GM12878 (cell line): Measurements from ENCODE around the gene VPS52. TPM values are rescaled to one million over a fixed set of nuclear protein-coding genes. Genes with fewer than 3 reads are reported as not detected.

ENCODE experiments used
- ATF7 ChIP-seq: fragments of 450-650 bp; IDR thresholded peaks from 2 replicates; pipeline ENCODE4 v1.6.1; 2016; ENCODE audit warnings: low read depth, mild to moderate bottlenecking
- HCFC1 ChIP-seq: fragments of 150-350 bp; IDR thresholded peaks from 2 replicates; pipeline ENCODE4 v1.6.1; 2014; ENCODE audit warnings: low read length
- HDGF ChIP-seq: fragments of 450-650 bp; IDR thresholded peaks from 2 replicates; pipeline ENCODE4 v1.6.1; 2016; ENCODE audit warnings: antibody characterized with exemption
- KAT2A ChIP-seq: conservative IDR thresholded peaks from 2 replicates; pipeline ENCODE4 v1.6.1; 2011; ENCODE audit warnings: low read depth, low read length; ENCODE audit not compliant: control insufficient read depth
- NFYB ChIP-seq: IDR thresholded peaks from 2 replicates; pipeline ENCODE4 v1.6.1; 2011; ENCODE audit warnings: low read depth, mild to moderate bottlenecking, low read length, improper control_type of control experiment, moderate library complexity; ENCODE audit not compliant: insufficient read depth
- POLR2A ChIP-seq: IDR thresholded peaks from 2 replicates; pipeline ENCODE4 v1.6.1; 2011; ENCODE audit warnings: low read depth, mild to moderate bottlenecking, low read length
- RB1 ChIP-seq: fragments of 450-650 bp; formaldehyde crosslinking; IDR thresholded peaks from 2 replicates; pipeline ENCODE4 v1.6.1; 2017; ENCODE audit warnings: mild to moderate bottlenecking, borderline replicate concordance
- SUPT20H ChIP-seq: IDR thresholded peaks from 2 replicates; pipeline ENCODE4 v1.6.1; 2011; ENCODE audit warnings: low read depth, mild to moderate bottlenecking, low read length, moderate library complexity, borderline replicate concordance; ENCODE audit not compliant: control insufficient read depth
- TBL1XR1 ChIP-seq: IDR thresholded peaks from 2 replicates; pipeline ENCODE4 v1.6.1; 2012; ENCODE audit warnings: low read depth, low read length, improper control_type of control experiment
- TCF12 ChIP-seq: IDR thresholded peaks from 2 replicates; pipeline ENCODE4 v1.6.1; 2011; ENCODE audit warnings: low read depth, mild to moderate bottlenecking, low read length
- TCF7 ChIP-seq: IDR thresholded peaks from 2 replicates; pipeline ENCODE4 v1.6.1; 2014; ENCODE audit warnings: antibody characterized with exemption, borderline replicate concordance
- polyA plus RNA-seq, 11 experiments: library from polyadenylated mRNA; depleted of rRNA in 4 of 11; unstranded in 6 of 11; stranded (reverse) in 5 of 11; fragments of >200 nt; fragmentation: Nextera tagmentation in 4 of 11; fragmentation: Illumina TruSeq in 1 of 11; extraction: Ambion mirVana in 4 of 11; extraction: Trizol in 1 of 11; gene quantifications; 1 replicate in 1 of 11; 2 replicates in 10 of 11; pipeline versions ENCODE4 v1.2.1 to v1.2.3, GENCODE V29; 2011 to 2016; ENCODE audit warnings: inconsistent platforms in 2 of 11, missing spikeins in 2 of 11, low read depth in 1 of 11
- total RNA-seq, 4 experiments: library from RNA; depleted of rRNA in 3 of 4; stranded (reverse); fragments of >200 nt in 3 of 4; fragmentation: Illumina TruSeq in 1 of 4; extraction: Trizol in 1 of 4; gene quantifications; 2 replicates each; pipeline versions ENCODE4 v1.2.1 to v1.2.3, GENCODE V29; 2013 to 2021
- TF ChIP-seq, protein P1 (sequence below): fragments of 450-650 bp; formaldehyde crosslinking; IDR thresholded peaks from 2 replicates; pipeline ENCODE4 v1.4.0; 2022; ENCODE audit warnings: mild to moderate bottlenecking, moderate library complexity
- TF ChIP-seq, protein P2 (sequence below): fragments of 450-650 bp; IDR thresholded peaks from 2 replicates; pipeline ENCODE4 v1.6.1; 2017; ENCODE audit warnings: mild to moderate bottlenecking, low read depth, inconsistent platforms; ENCODE audit not compliant: poor library complexity, severe bottlenecking
- TF ChIP-seq, protein P3 (sequence below): fragments of 450-650 bp; IDR thresholded peaks from 2 replicates; pipeline ENCODE4 v1.6.1; 2014; ENCODE audit warnings: mild to moderate bottlenecking
- TF ChIP-seq, protein P4 (sequence below): fragments of 450-650 bp; IDR thresholded peaks from 2 replicates; pipeline ENCODE4 v1.6.1; 2017; ENCODE audit warnings: antibody characterized with exemption, mild to moderate bottlenecking, moderate library complexity
- TF ChIP-seq, protein P5 (sequence below): fragments of 450-650 bp; IDR thresholded peaks from 2 replicates; pipeline ENCODE4 v1.6.1; 2018; ENCODE audit warnings: mild to moderate bottlenecking, low read depth, moderate library complexity; ENCODE audit not compliant: partially characterized antibody

VPS52 gene
- total and polyA plus RNA-seq, 10 of the 15 experiments (the other 5 are each of a cell fraction or from before 2014, with no cell fraction given), result 11.3 to 52.7 (median 36.7) TPM

DNA sequence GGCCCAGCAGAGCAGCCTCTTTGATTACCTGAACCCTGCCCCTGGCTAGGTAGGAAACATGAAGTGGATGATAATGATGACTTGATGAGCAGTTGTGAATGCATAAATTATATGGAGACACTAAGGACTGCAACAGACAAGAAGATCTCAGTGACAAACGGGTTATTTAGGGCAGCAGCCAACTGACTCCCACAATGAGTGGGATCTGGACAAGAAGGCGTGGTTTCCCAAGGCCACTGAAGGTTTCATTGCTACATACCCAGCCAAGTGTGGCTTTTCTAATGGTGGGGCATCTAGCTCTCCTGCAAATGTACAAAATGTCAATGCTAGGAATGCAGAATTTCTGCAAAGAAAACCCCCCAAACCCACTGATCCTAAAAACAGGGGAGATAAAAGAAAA lies 33.9 kb downstream of the VPS52 start (continued):
- TF ChIP-seq, protein P1, sequence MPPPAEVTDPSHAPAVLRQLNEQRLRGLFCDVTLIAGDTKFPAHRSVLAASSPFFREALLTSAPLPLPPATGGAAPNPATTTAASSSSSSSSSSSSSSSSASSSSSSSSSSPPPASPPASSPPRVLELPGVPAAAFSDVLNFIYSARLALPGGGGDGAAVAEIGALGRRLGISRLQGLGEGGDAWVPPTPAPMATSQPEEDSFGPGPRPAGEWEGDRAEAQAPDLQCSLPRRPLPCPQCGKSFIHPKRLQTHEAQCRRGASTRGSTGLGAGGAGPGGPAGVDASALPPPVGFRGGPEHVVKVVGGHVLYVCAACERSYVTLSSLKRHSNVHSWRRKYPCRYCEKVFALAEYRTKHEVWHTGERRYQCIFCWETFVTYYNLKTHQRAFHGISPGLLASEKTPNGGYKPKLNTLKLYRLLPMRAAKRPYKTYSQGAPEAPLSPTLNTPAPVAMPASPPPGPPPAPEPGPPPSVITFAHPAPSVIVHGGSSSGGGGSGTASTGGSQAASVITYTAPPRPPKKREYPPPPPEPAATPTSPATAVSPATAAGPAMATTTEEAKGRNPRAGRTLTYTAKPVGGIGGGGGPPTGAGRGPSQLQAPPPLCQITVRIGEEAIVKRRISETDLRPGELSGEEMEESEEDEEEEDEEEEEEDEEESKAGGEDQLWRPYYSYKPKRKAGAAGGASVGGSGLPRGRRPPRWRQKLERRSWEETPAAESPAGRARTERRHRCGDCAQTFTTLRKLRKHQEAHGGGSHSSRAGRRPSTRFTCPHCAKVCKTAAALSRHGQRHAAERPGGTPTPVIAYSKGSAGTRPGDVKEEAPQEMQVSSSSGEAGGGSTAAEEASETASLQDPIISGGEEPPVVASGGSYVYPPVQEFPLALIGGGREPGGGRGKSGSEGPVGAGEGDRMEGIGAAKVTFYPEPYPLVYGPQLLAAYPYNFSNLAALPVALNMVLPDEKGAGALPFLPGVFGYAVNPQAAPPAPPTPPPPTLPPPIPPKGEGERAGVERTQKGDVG (CRISPR knock-in tag), result no peak
- TF ChIP-seq, protein P2, sequence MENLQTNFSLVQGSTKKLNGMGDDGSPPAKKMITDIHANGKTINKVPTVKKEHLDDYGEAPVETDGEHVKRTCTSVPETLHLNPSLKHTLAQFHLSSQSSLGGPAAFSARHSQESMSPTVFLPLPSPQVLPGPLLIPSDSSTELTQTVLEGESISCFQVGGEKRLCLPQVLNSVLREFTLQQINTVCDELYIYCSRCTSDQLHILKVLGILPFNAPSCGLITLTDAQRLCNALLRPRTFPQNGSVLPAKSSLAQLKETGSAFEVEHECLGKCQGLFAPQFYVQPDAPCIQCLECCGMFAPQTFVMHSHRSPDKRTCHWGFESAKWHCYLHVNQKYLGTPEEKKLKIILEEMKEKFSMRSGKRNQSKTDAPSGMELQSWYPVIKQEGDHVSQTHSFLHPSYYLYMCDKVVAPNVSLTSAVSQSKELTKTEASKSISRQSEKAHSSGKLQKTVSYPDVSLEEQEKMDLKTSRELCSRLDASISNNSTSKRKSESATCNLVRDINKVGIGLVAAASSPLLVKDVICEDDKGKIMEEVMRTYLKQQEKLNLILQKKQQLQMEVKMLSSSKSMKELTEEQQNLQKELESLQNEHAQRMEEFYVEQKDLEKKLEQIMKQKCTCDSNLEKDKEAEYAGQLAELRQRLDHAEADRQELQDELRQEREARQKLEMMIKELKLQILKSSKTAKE, result no peak
- TF ChIP-seq RB1 (no peak), POLR2A (no peak), HCFC1 (no peak), ATF7 (no peak), TCF7 (no peak), KAT2A (no peak), SUPT20H (no peak), HDGF (no peak), TBL1XR1 (no peak), TCF12 (no peak), NFYB (no peak)
- TF ChIP-seq, protein P3, sequence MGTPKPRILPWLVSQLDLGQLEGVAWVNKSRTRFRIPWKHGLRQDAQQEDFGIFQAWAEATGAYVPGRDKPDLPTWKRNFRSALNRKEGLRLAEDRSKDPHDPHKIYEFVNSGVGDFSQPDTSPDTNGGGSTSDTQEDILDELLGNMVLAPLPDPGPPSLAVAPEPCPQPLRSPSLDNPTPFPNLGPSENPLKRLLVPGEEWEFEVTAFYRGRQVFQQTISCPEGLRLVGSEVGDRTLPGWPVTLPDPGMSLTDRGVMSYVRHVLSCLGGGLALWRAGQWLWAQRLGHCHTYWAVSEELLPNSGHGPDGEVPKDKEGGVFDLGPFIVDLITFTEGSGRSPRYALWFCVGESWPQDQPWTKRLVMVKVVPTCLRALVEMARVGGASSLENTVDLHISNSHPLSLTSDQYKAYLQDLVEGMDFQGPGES, result no peak
- TF ChIP-seq, protein P4, sequence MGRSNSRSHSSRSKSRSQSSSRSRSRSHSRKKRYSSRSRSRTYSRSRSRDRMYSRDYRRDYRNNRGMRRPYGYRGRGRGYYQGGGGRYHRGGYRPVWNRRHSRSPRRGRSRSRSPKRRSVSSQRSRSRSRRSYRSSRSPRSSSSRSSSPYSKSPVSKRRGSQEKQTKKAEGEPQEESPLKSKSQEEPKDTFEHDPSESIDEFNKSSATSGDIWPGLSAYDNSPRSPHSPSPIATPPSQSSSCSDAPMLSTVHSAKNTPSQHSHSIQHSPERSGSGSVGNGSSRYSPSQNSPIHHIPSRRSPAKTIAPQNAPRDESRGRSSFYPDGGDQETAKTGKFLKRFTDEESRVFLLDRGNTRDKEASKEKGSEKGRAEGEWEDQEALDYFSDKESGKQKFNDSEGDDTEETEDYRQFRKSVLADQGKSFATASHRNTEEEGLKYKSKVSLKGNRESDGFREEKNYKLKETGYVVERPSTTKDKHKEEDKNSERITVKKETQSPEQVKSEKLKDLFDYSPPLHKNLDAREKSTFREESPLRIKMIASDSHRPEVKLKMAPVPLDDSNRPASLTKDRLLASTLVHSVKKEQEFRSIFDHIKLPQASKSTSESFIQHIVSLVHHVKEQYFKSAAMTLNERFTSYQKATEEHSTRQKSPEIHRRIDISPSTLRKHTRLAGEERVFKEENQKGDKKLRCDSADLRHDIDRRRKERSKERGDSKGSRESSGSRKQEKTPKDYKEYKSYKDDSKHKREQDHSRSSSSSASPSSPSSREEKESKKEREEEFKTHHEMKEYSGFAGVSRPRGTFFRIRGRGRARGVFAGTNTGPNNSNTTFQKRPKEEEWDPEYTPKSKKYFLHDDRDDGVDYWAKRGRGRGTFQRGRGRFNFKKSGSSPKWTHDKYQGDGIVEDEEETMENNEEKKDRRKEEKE, result no peak
- TF ChIP-seq, protein P5, sequence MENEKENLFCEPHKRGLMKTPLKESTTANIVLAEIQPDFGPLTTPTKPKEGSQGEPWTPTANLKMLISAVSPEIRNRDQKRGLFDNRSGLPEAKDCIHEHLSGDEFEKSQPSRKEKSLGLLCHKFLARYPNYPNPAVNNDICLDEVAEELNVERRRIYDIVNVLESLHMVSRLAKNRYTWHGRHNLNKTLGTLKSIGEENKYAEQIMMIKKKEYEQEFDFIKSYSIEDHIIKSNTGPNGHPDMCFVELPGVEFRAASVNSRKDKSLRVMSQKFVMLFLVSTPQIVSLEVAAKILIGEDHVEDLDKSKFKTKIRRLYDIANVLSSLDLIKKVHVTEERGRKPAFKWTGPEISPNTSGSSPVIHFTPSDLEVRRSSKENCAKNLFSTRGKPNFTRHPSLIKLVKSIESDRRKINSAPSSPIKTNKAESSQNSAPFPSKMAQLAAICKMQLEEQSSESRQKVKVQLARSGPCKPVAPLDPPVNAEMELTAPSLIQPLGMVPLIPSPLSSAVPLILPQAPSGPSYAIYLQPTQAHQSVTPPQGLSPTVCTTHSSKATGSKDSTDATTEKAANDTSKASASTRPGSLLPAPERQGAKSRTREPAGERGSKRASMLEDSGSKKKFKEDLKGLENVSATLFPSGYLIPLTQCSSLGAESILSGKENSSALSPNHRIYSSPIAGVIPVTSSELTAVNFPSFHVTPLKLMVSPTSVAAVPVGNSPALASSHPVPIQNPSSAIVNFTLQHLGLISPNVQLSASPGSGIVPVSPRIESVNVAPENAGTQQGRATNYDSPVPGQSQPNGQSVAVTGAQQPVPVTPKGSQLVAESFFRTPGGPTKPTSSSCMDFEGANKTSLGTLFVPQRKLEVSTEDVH, result no peak
